ENCODE measurements around the gene PHC1.

GRCh38 chr12:8876887-8877286, 37.4 kb upstream of the PHC1 start:
- TF ChIP-seq EP300 (IDR thresholded peaks at IDR 0.05) (no peak), CTCF (IDR thresholded peaks at IDR 0.05) (no peak), POLR2A (IDR thresholded peaks at IDR 0.05) (no peak)
